Measurements from ENCODE around the gene AAK1. TPM values are rescaled to one million over a fixed set of nuclear protein-coding genes. Genes with fewer than 3 reads are reported as not detected.

Gene AAK1
- polyA plus RNA-seq, 1 of the 3 experiments (the other 2 are of a cell fraction): 13.4 TPM

DNA sequence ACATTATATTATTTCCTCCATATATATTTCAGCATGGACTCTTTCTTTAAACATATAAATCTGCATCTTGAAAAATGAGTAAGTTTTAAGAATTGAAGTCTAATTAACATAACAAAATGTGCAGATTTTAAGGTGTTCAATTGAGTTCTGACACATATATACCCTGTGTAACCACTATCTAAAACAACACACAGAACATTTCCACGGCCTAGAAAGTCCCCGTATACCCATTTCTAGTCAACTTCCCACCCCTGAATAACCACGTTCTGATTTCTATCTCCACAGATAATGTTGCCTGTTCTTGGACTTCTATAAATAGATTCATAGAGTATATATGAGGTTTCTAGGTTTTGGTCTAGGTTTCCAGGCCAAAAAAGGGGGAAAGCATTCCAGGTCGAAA is 87.5 kb downstream of the AAK1 start (continued):
- TF ChIP-seq PBX3 (IDR thresholded peaks at IDR 0.05) (no peak), TEAD4 (IDR thresholded peaks at IDR 0.05; ENCODE audit: borderline replicate concordance, insufficient read depth) (no peak), MXI1 (IDR thresholded peaks at IDR 0.05; ENCODE audit: low read depth, low read length) (no peak), RFX5 (IDR thresholded peaks at IDR 0.05; ENCODE audit: low read length) (no peak), EZH2phosphoT487 (IDR thresholded peaks at IDR 0.05; ENCODE audit: borderline replicate concordance, low read depth) (no peak), JUND (IDR thresholded peaks at IDR 0.05) (no peak), TCF12 (IDR thresholded peaks at IDR 0.05) (no peak), ELF1 (IDR thresholded peaks at IDR 0.05) (no peak), GABPA (IDR thresholded peaks at IDR 0.05; ENCODE audit: low read depth) (no peak)
- TF ChIP-seq, protein P1, sequence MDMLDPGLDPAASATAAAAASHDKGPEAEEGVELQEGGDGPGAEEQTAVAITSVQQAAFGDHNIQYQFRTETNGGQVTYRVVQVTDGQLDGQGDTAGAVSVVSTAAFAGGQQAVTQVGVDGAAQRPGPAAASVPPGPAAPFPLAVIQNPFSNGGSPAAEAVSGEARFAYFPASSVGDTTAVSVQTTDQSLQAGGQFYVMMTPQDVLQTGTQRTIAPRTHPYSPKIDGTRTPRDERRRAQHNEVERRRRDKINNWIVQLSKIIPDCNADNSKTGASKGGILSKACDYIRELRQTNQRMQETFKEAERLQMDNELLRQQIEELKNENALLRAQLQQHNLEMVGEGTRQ (IDR thresholded peaks at IDR 0.05; ENCODE audit: borderline replicate concordance, low read depth, low read length): no peak

GRCh38 chr2:69554981-69555380 is 88.6 kb downstream of the AAK1 start:
- TF ChIP-seq RXRA (IDR thresholded peaks at IDR 0.05; ENCODE audit: borderline replicate concordance, low read depth): no peak
- TF ChIP-seq, protein P2, sequence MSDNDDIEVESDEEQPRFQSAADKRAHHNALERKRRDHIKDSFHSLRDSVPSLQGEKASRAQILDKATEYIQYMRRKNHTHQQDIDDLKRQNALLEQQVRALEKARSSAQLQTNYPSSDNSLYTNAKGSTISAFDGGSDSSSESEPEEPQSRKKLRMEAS (IDR thresholded peaks at IDR 0.05; ENCODE audit: low read depth): no peak
- TF ChIP-seq NFIC (IDR thresholded peaks at IDR 0.05; ENCODE audit: borderline replicate concordance): no peak
- no peak for TF ChIP-seq SIN3A (IDR thresholded peaks at IDR 0.05; ENCODE audit: borderline replicate concordance, low read depth, low read length)
- TF ChIP-seq YY1 (IDR thresholded peaks at IDR 0.05; ENCODE audit: low read depth): no peak
- TF ChIP-seq IRF3 (IDR thresholded peaks at IDR 0.05; ENCODE audit: low read depth, low read length): no peak
- no peak for TF ChIP-seq PBX3 (IDR thresholded peaks at IDR 0.05)
- no peak for TF ChIP-seq JUND (IDR thresholded peaks at IDR 0.05)
- TF ChIP-seq SMC3 (IDR thresholded peaks at IDR 0.05; ENCODE audit: low read depth, low read length): no peak
- TF ChIP-seq RCOR1 (IDR thresholded peaks at IDR 0.05; ENCODE audit: low read length): no peak
- no peak for TF ChIP-seq FOXM1 (IDR thresholded peaks at IDR 0.05; ENCODE audit: low read depth)
- TF ChIP-seq RFX5 (IDR thresholded peaks at IDR 0.05; ENCODE audit: low read length): no peak
- Histone ChIP-seq H3K27ac (ENCODE audit: low read depth in 2 of 2, low read length in 1 of 2) (no peak overlapping the region), H3K9ac (no peak overlapping the region), H2AFZ (ENCODE audit: low read depth) (no peak overlapping the region), H3K27me3 (ENCODE audit: insufficient read depth) (no peaks in the 10 kb centered on the region), H3K4me3 (ENCODE audit: low read depth in 2 of 2, low read length in 1 of 2) (no peak overlapping the region), H3K4me1 (ENCODE audit: control insufficient read depth in 1 of 2, insufficient read depth in 2 of 2, low read depth in 1 of 2, low read length in 1 of 2) (peaks cover 2 to 5% of the 10 kb centered on the region in 2 experiments; a peak in 3 of 4 replicates), H3K4me2 (no peak overlapping the region), H3K9me2 (no peaks in the 10 kb centered on the region), H3F3A (replicated peaks; ENCODE audit: insufficient read depth) (peaks cover 14% of the 10 kb centered on the region), H4K20me1 (ENCODE audit: insufficient read depth) (peaks cover 20% of the 10 kb centered on the region), H3K79me2 (ENCODE audit: insufficient read depth) (peaks cover 84% of the 10 kb centered on the region), H3K36me3 (replicated peaks in 1 of 2; ENCODE audit: control insufficient read depth in 1 of 2, insufficient read depth in 2 of 2, low read length in 1 of 2) (peaks cover 5 to 33% of the 10 kb centered on the region in 2 experiments), H3K9me3 (no peaks in the 10 kb centered on the region)
- 91% methylated on average over 3 of the region's 3 CpGs for WGBS (ENCODE audit: low lambda C conversion rate)
- CTCF ChIA-PET: interaction anchor here (1.1 kb wide), 1 partner anchor 170 kb away, joined by 3 read pairs; no protein-coding TSS in a partner anchor
- POLR2A ChIA-PET: no interaction called here
- DNase-seq: no peak
